Heart right ventricle (tissue), 16 donors: ENCODE measurements around the gene ANKRD42. TPM values are rescaled to one million over a fixed set of nuclear protein-coding genes. Genes with fewer than 3 reads are reported as not detected.
A peak's percentile ranks its signal among the peaks of the same experiment; 100 is the strongest.
"Not testable (repeated sequence)": the region's sequence is repeated elsewhere in the genome, so short reads cannot be mapped to it uniquely, and the experiment has no call there.

Experiments
- ATAC-seq, 8 donors: fragments of 200-7000 bp; cut with Tn5 transposase; one replicate each; pipeline ENCODE4 v1.9.1; 2020; ENCODE audit warnings: mild to moderate bottlenecking in 8 of 8, moderate library complexity in 8 of 8, moderate number of reproducible peaks in 1 of 8
- DNase-seq, 2 donors: peaks; one replicate each; pipeline ENCODE4 v3.0.0-alpha.2; 2020
- H3K27ac ChIP-seq, 10 donors: fragments of 200-600 bp; sonication (generic) in 2 of 10; one replicate each; pipeline versions ENCODE4 v1.5.0 to v1.8.0; 2020 to 2022; ENCODE audit warnings: mild to moderate bottlenecking in 3 of 10
- H3K27me3 ChIP-seq, 7 donors: fragments of 200-600 bp; one replicate each; pipeline ENCODE4 v1.8.0; 2021 to 2022; ENCODE audit warnings: mild to moderate bottlenecking in 2 of 7
- H3K36me3 ChIP-seq, 9 donors: fragments of 200-600 bp; sonication (generic) in 1 of 9; one replicate each; pipeline versions ENCODE4 v1.5.0 to v1.8.0; 2020 to 2022; ENCODE audit warnings: mild to moderate bottlenecking in 2 of 9
- H3K4me1 ChIP-seq, 9 donors: fragments of 200-600 bp; sonication (generic) in 1 of 9; one replicate each; pipeline versions ENCODE4 v1.5.0 to v1.8.0; 2020 to 2022; ENCODE audit warnings: mild to moderate bottlenecking in 4 of 9
- H3K4me3 ChIP-seq, 10 donors: fragments of 200-600 bp; sonication (generic) in 2 of 10; one replicate each; pipeline versions ENCODE4 v1.5.0 to v1.8.0; 2020 to 2022; ENCODE audit warnings: mild to moderate bottlenecking in 7 of 10, moderate library complexity in 2 of 10
- H3K9me3 ChIP-seq, 11 donors: fragments of 200-600 bp in 10 of 11; sonication (generic) in 2 of 11; one replicate each; pipeline versions ENCODE4 v1.5.0 to v1.8.0; 2013 to 2022; ENCODE audit warnings: mild to moderate bottlenecking in 2 of 11, control low read depth in 1 of 11, moderate library complexity in 1 of 11
- WGBS, 2 donors: extraction: QIAGEN DNeasy Blood & Tissue Kit; methylation state at CpG; one replicate each; pipeline ENCODE4 v1.1.7; 2013; ENCODE audit warnings: inconsistent platforms in 1 of 2; 5-methylcytosine and 5-hydroxymethylcytosine counted together
- intact Hi-C, 10 donors: fragments of 100-400 bp; cut with DNase I; formaldehyde crosslinking; loops; one replicate each; pipeline versions ENCODE4 v1.11.1 to v1.14.2; 2022
- polyA plus RNA-seq, 2 donors: library from polyadenylated mRNA; stranded (reverse); fragments of 200-250 nt; gene quantifications; one replicate each; pipeline ENCODE4 v1.2.3, GENCODE V29; 2013
- total RNA-seq, 10 donors: library from RNA; stranded (reverse); fragmentation: NEBNext Ultra II Directional in 3 of 10; extraction: Animal tissue kit (Norgen Biotek cat#: 25700) in 3 of 10; gene quantifications; one replicate each; pipeline versions ENCODE4 v1.2.1 to v1.2.4, GENCODE V29; 2021 to 2023
- TF ChIP-seq, protein P1 (sequence below), 9 donors: fragments of 200-600 bp; sonication (generic) in 2 of 9; IDR thresholded peaks; one replicate each; pipeline versions ENCODE4 v1.5.0 to v1.8.0; 2021 to 2022; ENCODE audit warnings: antibody characterized with exemption in 9 of 9, mild to moderate bottlenecking in 5 of 9, moderate library complexity in 1 of 9
- donor health status: Arrhythmogenic right ventricular cardiomyopathy.
- donor health status: ischemic (EF 13 %, LVEDD 7.1; RV severe dilation, severe dysfunction).
- donor health status: healthy with polysubstance abuse.
- donor health status: DM: no; HTN: yes; CAD: no.
- donor health status: DM: no; HTN: no; CAD: no.
- donor health status: ischemic (EF 25% LVEDD 6.9; RV normal size, moderate dysfunction).
- donor health status: ischemic (EF 25% LVEDD 5.7; RV mildly dilated, moderate dysfunction).
- donor health status: healthy.
- donor health status: DM: yes; HTN: yes; CAD: no.
- donor health status: Ischemic cardiomyopathy.
- donor health status: ischemic (EF 35%, LVEDD 5.7; RV mildly dilated, moderate dysfunction).
- donor health status: nonischemic (EF 11% LVEDD 7.7; RV severe dilation, severe dysfunction).
- donor health status: DM: yes; HTN: yes; CAD: no.
- donor health status: PGD.
- donor health status: ischemic (EF 29% LVEDD 5.4; RV normal size, mild dysfunction).
- donor health status: nonischemic (EF 23%, LVEDD 6.1; RV moderate dilation, normal function).

The ANKRD42 gene
- total and polyA plus RNA-seq, 12 donors: 2.0 to 10.7 (median 5.7) TPM

DNA sequence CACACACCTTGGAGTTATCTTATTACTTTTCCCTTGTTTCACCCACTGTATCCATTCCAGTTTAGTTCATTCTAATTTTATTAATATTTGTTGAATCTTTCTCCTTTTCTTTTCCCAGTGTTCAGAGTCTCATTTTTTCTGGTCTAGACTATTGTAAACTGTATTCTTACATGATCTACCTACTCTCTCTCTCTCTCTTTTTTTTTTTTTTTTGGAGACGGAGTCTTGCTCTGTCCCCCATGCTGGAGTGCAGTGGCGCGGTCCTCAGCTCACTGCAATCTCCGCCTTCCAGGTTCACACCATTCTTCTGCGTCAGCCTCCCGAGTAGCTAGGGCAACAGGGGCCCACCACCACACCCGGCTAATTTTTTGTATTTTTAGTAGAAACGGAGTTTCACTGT, 2.1 kb downstream of the ANKRD42 start:
- peak overlapping the region in 3 of 10 donors; percentile 69 to 90 (median 86) for H3K4me3 ChIP-seq
- H3K27me3 ChIP-seq: no peaks in the 10 kb centered on the region
- H3K9me3 ChIP-seq: no peaks in the 10 kb centered on the region
- peaks cover 7 to 39% (median 30%) of the 10 kb centered on the region in 9 donors for H3K4me1 ChIP-seq
- H3K27ac ChIP-seq: no peak overlapping the region
- intact Hi-C loops: loop anchor here in 5 of 10 donors (2.0 to 10.0 kb wide), 4 partner anchors 113 to 291 kb away; partner anchors contain the start of genes DDIAS (in 2 of the 5), PRCP (in 2 of the 5) and RAB30 (in 1 of the 5)
- peaks cover 0 to 40% (median 19%) of the 10 kb centered on the region in 9 donors for H3K36me3 ChIP-seq
- ATAC-seq: no peak
- TF ChIP-seq, protein P1, sequence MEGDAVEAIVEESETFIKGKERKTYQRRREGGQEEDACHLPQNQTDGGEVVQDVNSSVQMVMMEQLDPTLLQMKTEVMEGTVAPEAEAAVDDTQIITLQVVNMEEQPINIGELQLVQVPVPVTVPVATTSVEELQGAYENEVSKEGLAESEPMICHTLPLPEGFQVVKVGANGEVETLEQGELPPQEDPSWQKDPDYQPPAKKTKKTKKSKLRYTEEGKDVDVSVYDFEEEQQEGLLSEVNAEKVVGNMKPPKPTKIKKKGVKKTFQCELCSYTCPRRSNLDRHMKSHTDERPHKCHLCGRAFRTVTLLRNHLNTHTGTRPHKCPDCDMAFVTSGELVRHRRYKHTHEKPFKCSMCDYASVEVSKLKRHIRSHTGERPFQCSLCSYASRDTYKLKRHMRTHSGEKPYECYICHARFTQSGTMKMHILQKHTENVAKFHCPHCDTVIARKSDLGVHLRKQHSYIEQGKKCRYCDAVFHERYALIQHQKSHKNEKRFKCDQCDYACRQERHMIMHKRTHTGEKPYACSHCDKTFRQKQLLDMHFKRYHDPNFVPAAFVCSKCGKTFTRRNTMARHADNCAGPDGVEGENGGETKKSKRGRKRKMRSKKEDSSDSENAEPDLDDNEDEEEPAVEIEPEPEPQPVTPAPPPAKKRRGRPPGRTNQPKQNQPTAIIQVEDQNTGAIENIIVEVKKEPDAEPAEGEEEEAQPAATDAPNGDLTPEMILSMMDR (IDR thresholded peaks at IDR 0.05): no peak
- 96 to 97% methylated on average over 8 of the region's 8 CpGs for WGBS, 2 donors
- no peak for DNase-seq

DNA sequence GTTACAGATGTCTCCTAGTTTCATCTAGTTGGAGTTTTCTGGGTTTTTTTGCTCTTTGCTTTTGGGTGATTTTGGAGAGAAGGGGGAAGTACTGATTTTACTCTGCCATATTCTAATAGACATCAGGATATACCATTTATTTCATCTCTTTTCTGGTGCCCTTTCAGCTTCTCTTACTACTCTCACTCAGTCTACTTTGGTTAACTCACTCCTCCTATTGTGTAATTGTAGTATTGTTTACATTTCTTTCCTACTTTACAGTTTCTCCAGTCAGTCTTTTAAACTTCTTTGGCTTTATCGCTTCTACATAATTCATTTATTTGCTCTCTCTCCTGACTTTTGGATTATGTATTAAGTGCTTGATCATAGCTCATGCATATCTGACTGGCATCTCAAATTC, 6.5 kb downstream of the ANKRD42 start:
- peaks cover under 1 to 16% (median 8%) of the 10 kb centered on the region in 9 donors for H3K4me1 ChIP-seq
- 98 to 100% methylated on average over 1 of the region's 1 CpG for WGBS, 2 donors
- no peak overlapping the region for H3K27ac ChIP-seq
- no peak overlapping the region for H3K4me3 ChIP-seq
- DNase-seq (no peak), ATAC-seq (no peak)
- H3K27me3 ChIP-seq: no peaks in the 10 kb centered on the region
- H3K9me3 ChIP-seq: peaks cover 0 to 4% (median 0%) of the 10 kb centered on the region in 11 donors
- TF ChIP-seq, protein P1 (IDR thresholded peaks at IDR 0.05): no peak
- peaks cover 0 to 55% (median 5%) of the 10 kb centered on the region in 9 donors for H3K36me3 ChIP-seq
- intact Hi-C loops: no loop called here

DNA sequence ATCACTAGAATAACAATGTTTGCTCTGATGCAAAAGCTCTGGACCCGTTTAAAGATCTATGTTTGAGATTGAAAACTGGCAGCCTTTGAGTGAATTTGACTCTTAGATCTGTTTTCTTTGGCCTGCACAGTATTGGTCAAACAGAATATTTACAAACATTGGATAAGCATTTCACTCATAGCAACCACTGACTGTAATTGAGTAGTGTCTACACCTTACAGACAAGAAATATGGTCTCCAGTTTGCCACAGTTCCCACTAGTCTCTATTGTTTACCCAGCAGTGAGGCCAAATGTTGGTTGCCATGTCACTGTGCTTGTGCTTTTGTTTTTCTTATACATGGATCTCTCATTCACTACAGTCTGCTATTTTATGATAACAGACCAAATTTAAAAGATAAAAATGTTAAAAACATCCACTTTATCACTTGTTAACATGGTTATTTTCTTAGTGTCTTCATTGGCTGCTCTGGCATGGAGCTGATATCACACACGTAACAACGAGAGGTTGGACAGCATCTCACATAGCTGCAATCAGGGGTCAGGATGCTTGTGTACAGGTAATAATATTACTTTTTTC, 12.2 kb downstream of the ANKRD42 start:
- intact Hi-C loops: no loop called here
- no peaks in the 10 kb centered on the region for H3K27me3 ChIP-seq
- H3K4me1 ChIP-seq: no peaks in the 10 kb centered on the region
- no peak overlapping the region for H3K27ac ChIP-seq
- ATAC-seq (no peak), DNase-seq (no peak)
- peaks cover 0 to 4% (median 0%) of the 10 kb centered on the region in 11 donors for H3K9me3 ChIP-seq
- no peak overlapping the region for H3K4me3 ChIP-seq
- TF ChIP-seq, protein P1 (IDR thresholded peaks at IDR 0.05): no peak
- WGBS, 2 donors: 89 to 91% methylated on average over 3 of the region's 3 CpGs
- peaks cover 0 to 67% (median 6%) of the 10 kb centered on the region in 9 donors for H3K36me3 ChIP-seq

DNA sequence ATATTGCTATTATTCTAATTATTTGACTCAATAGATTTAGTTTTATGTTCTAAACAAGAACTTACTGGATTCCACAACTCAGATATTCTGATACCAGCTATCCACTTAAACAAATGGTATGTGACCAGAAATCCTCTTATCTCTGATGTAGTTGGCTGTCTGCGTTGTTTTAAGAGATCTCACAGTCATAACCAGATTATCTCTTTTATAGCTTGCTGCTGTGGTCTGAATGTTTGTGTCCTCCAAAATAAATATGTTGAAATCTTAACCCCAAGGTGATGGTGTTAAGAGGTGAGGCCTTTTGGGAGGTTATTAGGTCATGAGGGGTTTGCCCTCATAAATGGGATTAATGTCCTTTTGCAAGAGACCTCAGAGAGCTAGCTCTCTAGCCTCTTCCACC, 12.7 kb downstream of the ANKRD42 start:
- Histone ChIP-seq H3K27ac (no peak overlapping the region), H3K4me3 (no peak overlapping the region), H3K36me3 (peaks cover 0 to 67% (median 9%) of the 10 kb centered on the region in 9 donors), H3K27me3 (no peaks in the 10 kb centered on the region), H3K4me1 (no peaks in the 10 kb centered on the region), H3K9me3 (peaks cover 0 to 4% (median 0%) of the 10 kb centered on the region in 11 donors)
- WGBS, 2 donors: 57 to 63% methylated on average over 1 of the region's 1 CpG
- ATAC-seq (no peak), DNase-seq (no peak)
- intact Hi-C loops: no loop called here
- TF ChIP-seq, protein P1 (IDR thresholded peaks at IDR 0.05): no peak

DNA sequence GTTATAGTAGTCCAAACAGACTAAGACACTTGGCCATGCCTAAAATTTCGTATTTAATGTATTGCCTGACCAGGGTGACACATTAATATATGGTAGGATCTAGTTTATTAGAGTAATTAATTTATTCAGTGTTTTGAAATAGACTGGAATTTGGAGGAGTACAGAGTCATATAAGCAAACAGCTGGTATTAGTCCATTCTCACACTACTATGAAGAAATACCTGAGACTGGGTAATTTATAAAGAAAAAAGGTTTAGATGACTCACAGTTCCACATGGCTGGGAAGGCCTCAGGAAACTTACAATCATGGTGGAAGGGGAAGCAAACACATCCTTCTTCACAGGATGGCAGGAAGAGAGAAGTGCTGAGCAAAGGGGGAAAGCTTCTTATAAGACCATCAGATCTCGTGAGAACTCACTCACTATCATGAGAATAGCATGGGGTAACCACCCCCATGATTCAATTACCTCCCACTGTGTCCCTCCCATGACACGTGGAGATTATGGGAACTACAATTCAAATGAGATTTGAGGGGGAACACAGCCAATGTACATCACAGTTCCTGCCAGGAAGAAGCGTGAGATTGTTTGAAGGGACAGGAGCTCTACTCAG, 13.4 kb downstream of the ANKRD42 start:
- intact Hi-C loops, H3K4me1 ChIP-seq, H3K27ac ChIP-seq, ATAC-seq, H3K9me3 ChIP-seq, H3K4me3 ChIP-seq, DNase-seq, H3K27me3 ChIP-seq: not testable (repeated sequence)
- 59 to 67% methylated on average over 4 of the region's 4 CpGs for WGBS, 2 donors
- H3K36me3 ChIP-seq: peaks cover 0 to 69% (median 13%) of the 10 kb centered on the region in 9 donors
